ENCODE results near the gene C22orf39.

The C22orf39 gene

GRCh38 chr22:19460036-19460435 lies 12.5 kb upstream of the C22orf39 start:
- no peak overlapping the region for H3K4me2 ChIP-seq (ENCODE audit: insufficient read depth, low read length)
- no peaks in the 10 kb centered on the region for H3K9me3 ChIP-seq (ENCODE audit: insufficient read depth, low read length, severe bottlenecking)
- ATAC-seq (ENCODE audit: insufficient read depth, low read depth) (no peak), DNase-seq (no peak)
- H3K4me3 ChIP-seq (ENCODE audit: low read depth in 1 of 2, low read length in 2 of 2): no peak overlapping the region
- no peak overlapping the region for H3K9ac ChIP-seq (ENCODE audit: low read depth, low read length)
- no peaks in the 10 kb centered on the region for H3K27me3 ChIP-seq (ENCODE audit: insufficient read depth, low read length, poor library complexity)
- no peaks in the 10 kb centered on the region for H3K79me2 ChIP-seq (ENCODE audit: insufficient read depth, low read length)
- no peaks in the 10 kb centered on the region for H3K4me1 ChIP-seq (ENCODE audit: insufficient read depth, low read length)
- H2AFZ ChIP-seq (ENCODE audit: low read depth, low read length): no peak overlapping the region
- 0 out of 2 replicates have a peak, but pooled peaks cover 3% of the 10 kb centered on the region for H4K20me1 ChIP-seq (ENCODE audit: insufficient read depth, low read length)
- no peak for TF ChIP-seq EZH2 (IDR thresholded peaks at IDR 0.05; ENCODE audit: borderline replicate concordance, low read depth, low read length, severe bottlenecking)
- no peak for TF ChIP-seq CTCF (IDR thresholded peaks at IDR 0.05; ENCODE audit: borderline replicate concordance, extremely low read depth, low read length, poor library complexity, severe bottlenecking)
- H3K36me3 ChIP-seq (ENCODE audit: insufficient read depth, low read length): peaks cover 79% of the 10 kb centered on the region
- H3K27ac ChIP-seq (ENCODE audit: low read length): no peak overlapping the region

- DNase-seq (no peak), ATAC-seq (ENCODE audit: insufficient read depth, low read depth) (no peak)
- TF ChIP-seq CTCF (IDR thresholded peaks at IDR 0.05; ENCODE audit: borderline replicate concordance, extremely low read depth, low read length, poor library complexity, severe bottlenecking) (no peak), EZH2 (IDR thresholded peaks at IDR 0.05; ENCODE audit: borderline replicate concordance, low read depth, low read length, severe bottlenecking) (no peak)
- peaks cover 80% of the 10 kb centered on the region for H3K36me3 ChIP-seq (ENCODE audit: insufficient read depth, low read length)
- H3K4me3 ChIP-seq (ENCODE audit: low read depth in 1 of 2, low read length in 2 of 2): no peak overlapping the region
- H3K79me2 ChIP-seq (ENCODE audit: insufficient read depth, low read length): no peaks in the 10 kb centered on the region
- no peak overlapping the region for H3K9ac ChIP-seq (ENCODE audit: low read depth, low read length)
- no peaks in the 10 kb centered on the region for H3K9me3 ChIP-seq (ENCODE audit: insufficient read depth, low read length, severe bottlenecking)
- no peaks in the 10 kb centered on the region for H3K4me1 ChIP-seq (ENCODE audit: insufficient read depth, low read length)
- H2AFZ ChIP-seq (ENCODE audit: low read depth, low read length): no peak overlapping the region
- H3K4me2 ChIP-seq (ENCODE audit: insufficient read depth, low read length): no peak overlapping the region
- peaks cover 4% of the 10 kb centered on the region; the same call in 1 of the 2 replicates for H4K20me1 ChIP-seq (ENCODE audit: insufficient read depth, low read length)
- no peak overlapping the region for H3K27ac ChIP-seq (ENCODE audit: low read length)
- H3K27me3 ChIP-seq (ENCODE audit: insufficient read depth, low read length, poor library complexity): no peaks in the 10 kb centered on the region
These were observed 10.4 kb upstream of the C22orf39 start for GRCh38 chr22:19457828-19458428.

GRCh38 chr22:19456541-19456940 lies 9.0 kb upstream of the C22orf39 start:
- no peak overlapping the region for H3K9ac ChIP-seq (ENCODE audit: low read depth, low read length)
- no peaks in the 10 kb centered on the region for H3K4me1 ChIP-seq (ENCODE audit: insufficient read depth, low read length)
- peaks cover 4% of the 10 kb centered on the region; the same call in 1 of the 2 replicates for H4K20me1 ChIP-seq (ENCODE audit: insufficient read depth, low read length)
- ATAC-seq (ENCODE audit: insufficient read depth, low read depth) (no peak), DNase-seq (no peak)
- no peak overlapping the region for H3K27ac ChIP-seq (ENCODE audit: low read length)
- TF ChIP-seq EZH2 (IDR thresholded peaks at IDR 0.05; ENCODE audit: borderline replicate concordance, low read depth, low read length, severe bottlenecking) (no peak), CTCF (IDR thresholded peaks at IDR 0.05; ENCODE audit: borderline replicate concordance, extremely low read depth, low read length, poor library complexity, severe bottlenecking) (no peak)
- no peaks in the 10 kb centered on the region for H3K9me3 ChIP-seq (ENCODE audit: insufficient read depth, low read length, severe bottlenecking)
- H3K4me3 ChIP-seq (ENCODE audit: low read depth in 1 of 2, low read length in 2 of 2): no peak overlapping the region
- H2AFZ ChIP-seq (ENCODE audit: low read depth, low read length): no peak overlapping the region
- peaks cover 86% of the 10 kb centered on the region for H3K36me3 ChIP-seq (ENCODE audit: insufficient read depth, low read length)
- H3K4me2 ChIP-seq (ENCODE audit: insufficient read depth, low read length): no peak overlapping the region
- no peaks in the 10 kb centered on the region for H3K27me3 ChIP-seq (ENCODE audit: insufficient read depth, low read length, poor library complexity)
- H3K79me2 ChIP-seq (ENCODE audit: insufficient read depth, low read length): no peaks in the 10 kb centered on the region
